GM19238 (cell line): ENCODE data around the gene TAS2R7.
"Not testable (repeated sequence)": the region's sequence is repeated elsewhere in the genome, so short reads cannot be mapped to it uniquely, and the experiment has no call there.

Experiments
- DNase-seq: peaks from one replicate; pipeline ENCODE4 v3.0.0; 2011; ENCODE audit warnings: low spot score; ENCODE audit not compliant: insufficient read length

The TAS2R7 gene

GRCh38 chr12:10802587-10802986 is at the start of gene TAS2R7:
TSS of gene TAS2R7 (minus strand) at chr12:10802627. CDS start at chr12:10802570, 57 bp downstream.
- DNase-seq: no peak

GRCh38 chr12:10851243-10851858 is 48.9 kb upstream of the TAS2R7 start:
- DNase-seq: no peak

GRCh38 chr12:10849425-10849878 is 47.0 kb upstream of the TAS2R7 start, which contains the start of gene PRR4:
TSS of gene PRR4 (minus strand) at chr12:10849475. CDS start at chr12:10849437, 38 bp downstream.
- no peak for DNase-seq

GRCh38 chr12:10847744-10848143 is 45.3 kb upstream of the TAS2R7 start:
- no peak for DNase-seq

- DNase-seq: no peak
Measured at GRCh38 chr12:10842862-10843261, 40.4 kb upstream of the TAS2R7 start.

GRCh38 chr12:10838461-10838860 is 36.0 kb upstream of the TAS2R7 start:
- DNase-seq: no peak

- DNase-seq: no peak
Measured at GRCh38 chr12:10829994-10830393, 27.6 kb upstream of the TAS2R7 start.

GRCh38 chr12:10826258-10826657 is 23.8 kb upstream of the TAS2R7 start, which contains the start of gene TAS2R10:
TSS of gene TAS2R10 (minus strand) at chr12:10826358. CDS start at chr12:10826269, 89 bp downstream.
- no peak for DNase-seq

- DNase-seq: no peak
Measured at GRCh38 chr12:10824957-10825356, 22.5 kb upstream of the TAS2R7 start.

GRCh38 chr12:10811883-10812536 is 9.6 kb upstream of the TAS2R7 start:
- no peak for DNase-seq

GRCh38 chr12:10810068-10810467 is 7.6 kb upstream of the TAS2R7 start, which contains the start of gene TAS2R9:
TSS of gene TAS2R9 (minus strand) at chr12:10810168. CDS start at chr12:10810075, 93 bp downstream.
- no peak for DNase-seq

- no peak for DNase-seq
Measured at GRCh38 chr12:10807186-10807585, 4.8 kb upstream of the TAS2R7 start, which contains the start of gene TAS2R8. TSS of gene TAS2R8 (minus strand) at chr12:10807286. CDS start at chr12:10806980, 306 bp downstream.

- no peak for DNase-seq
Measured at GRCh38 chr12:10801741-10802140, 686 bp downstream of the TAS2R7 start.

GRCh38 chr12:10794222-10794621 is 8.2 kb downstream of the TAS2R7 start:
- no peak for DNase-seq

GRCh38 chr12:10791769-10792168 is 10.7 kb downstream of the TAS2R7 start:
- DNase-seq: not testable (repeated sequence)

- DNase-seq: no peak
Measured at GRCh38 chr12:10783252-10783651, 19.2 kb downstream of the TAS2R7 start.

- no peak for DNase-seq
Measured at GRCh38 chr12:10779103-10779502, 23.3 kb downstream of the TAS2R7 start.

- DNase-seq: no peak
Measured at GRCh38 chr12:10771132-10771733, 31.2 kb downstream of the TAS2R7 start.

- no peak for DNase-seq
Measured at GRCh38 chr12:10759657-10760056, 42.8 kb downstream of the TAS2R7 start.

GRCh38 chr12:10756194-10756593 is 46.2 kb downstream of the TAS2R7 start:
- no peak for DNase-seq

GRCh38 chr12:10753059-10753458 is 49.4 kb downstream of the TAS2R7 start:
- DNase-seq: no peak
